ENCODE results near the gene DSC1.
"Not testable (repeated sequence)": the region's sequence is repeated elsewhere in the genome, so short reads cannot be mapped to it uniquely, and the experiment has no call there.

Gene DSC1

GRCh38 chr18:31162825-31163435, at the start of gene DSC1:
DSC1 (minus strand) TSS chr18:31162856; CDS start chr18:31162594, 262 bp downstream.
- no peak for DNase-seq (ENCODE audit: extremely low read depth in 1 of 2, low read depth in 1 of 2)

GRCh38 chr18:31211047-31211446, 48.4 kb upstream of the DSC1 start:
- no peak for DNase-seq (ENCODE audit: extremely low read depth in 1 of 2, low read depth in 1 of 2)

- no peak for DNase-seq (ENCODE audit: extremely low read depth in 1 of 2, low read depth in 1 of 2)
Observed at GRCh38 chr18:31209041-31209440, 46.4 kb upstream of the DSC1 start.

- DNase-seq (ENCODE audit: extremely low read depth in 1 of 2, low read depth in 1 of 2), result no peak
Observed at GRCh38 chr18:31207391-31207790, 44.7 kb upstream of the DSC1 start.

GRCh38 chr18:31206787-31207381, 44.2 kb upstream of the DSC1 start:
- DNase-seq (ENCODE audit: extremely low read depth in 1 of 2, low read depth in 1 of 2), result no peak

- no peak for DNase-seq (ENCODE audit: extremely low read depth in 1 of 2, low read depth in 1 of 2)
Observed at GRCh38 chr18:31206071-31206470, 43.4 kb upstream of the DSC1 start.

- no peak for DNase-seq (ENCODE audit: extremely low read depth in 1 of 2, low read depth in 1 of 2)
Observed at GRCh38 chr18:31205273-31205672, 42.6 kb upstream of the DSC1 start.

GRCh38 chr18:31204833-31205232, 42.2 kb upstream of the DSC1 start:
- no peak for DNase-seq (ENCODE audit: extremely low read depth in 1 of 2, low read depth in 1 of 2)

GRCh38 chr18:31204166-31204565, 41.5 kb upstream of the DSC1 start:
- no peak for DNase-seq (ENCODE audit: extremely low read depth in 1 of 2, low read depth in 1 of 2)

GRCh38 chr18:31203794-31204148, 41.1 kb upstream of the DSC1 start:
- DNase-seq (ENCODE audit: extremely low read depth in 1 of 2, low read depth in 1 of 2), result no peak

GRCh38 chr18:31203096-31203793, 40.6 kb upstream of the DSC1 start:
- no peak for DNase-seq (ENCODE audit: extremely low read depth in 1 of 2, low read depth in 1 of 2)

GRCh38 chr18:31199190-31199769, 36.6 kb upstream of the DSC1 start:
- no peak for DNase-seq (ENCODE audit: extremely low read depth in 1 of 2, low read depth in 1 of 2)

GRCh38 chr18:31197676-31198075, 35.0 kb upstream of the DSC1 start:
- DNase-seq (ENCODE audit: extremely low read depth in 1 of 2, low read depth in 1 of 2), result no peak

- DNase-seq (ENCODE audit: extremely low read depth in 1 of 2, low read depth in 1 of 2), result no peak
Observed at GRCh38 chr18:31195063-31195462, 32.4 kb upstream of the DSC1 start.

- no peak for DNase-seq (ENCODE audit: extremely low read depth in 1 of 2, low read depth in 1 of 2)
Observed at GRCh38 chr18:31192086-31192776, 29.6 kb upstream of the DSC1 start.

- no peak for DNase-seq (ENCODE audit: extremely low read depth in 1 of 2, low read depth in 1 of 2)
Observed at GRCh38 chr18:31190919-31191318, 28.3 kb upstream of the DSC1 start.

GRCh38 chr18:31189757-31190156, 27.1 kb upstream of the DSC1 start:
- DNase-seq (ENCODE audit: extremely low read depth in 1 of 2, low read depth in 1 of 2), result no peak

- no peak for DNase-seq (ENCODE audit: extremely low read depth in 1 of 2, low read depth in 1 of 2)
Observed at GRCh38 chr18:31185186-31185950, 22.7 kb upstream of the DSC1 start.

GRCh38 chr18:31183302-31183701, 20.6 kb upstream of the DSC1 start:
- no peak for DNase-seq (ENCODE audit: extremely low read depth in 1 of 2, low read depth in 1 of 2)

GRCh38 chr18:31177369-31177768, 14.7 kb upstream of the DSC1 start:
- not testable (repeated sequence) for DNase-seq (ENCODE audit: extremely low read depth in 1 of 2, low read depth in 1 of 2)

GRCh38 chr18:31176531-31176930, 13.9 kb upstream of the DSC1 start:
- no peak for DNase-seq (ENCODE audit: extremely low read depth in 1 of 2, low read depth in 1 of 2)
